ENCODE data around the gene TTLL5.

Gene TTLL5

DNA sequence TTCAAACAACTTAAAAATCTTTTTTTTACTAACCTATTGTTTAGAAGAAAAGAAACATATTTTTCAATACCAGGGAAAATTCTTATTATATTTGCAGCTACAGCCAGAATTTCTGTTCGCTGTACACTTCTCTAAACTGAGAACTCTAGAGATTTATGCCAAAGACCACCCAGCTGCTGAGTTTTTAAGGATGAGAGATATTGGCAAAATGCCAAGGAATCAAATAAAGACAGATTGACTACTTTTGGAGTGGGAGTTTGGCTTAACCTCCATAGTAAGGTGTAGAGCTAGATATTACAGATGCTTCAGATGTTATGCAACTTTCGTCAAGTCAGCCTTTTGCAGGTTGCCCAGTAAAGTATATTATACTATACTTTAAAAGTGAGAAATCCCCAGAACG is 71.8 kb downstream of the TTLL5 start:
- no peak for DNase-seq (ENCODE audit: low spot score)

DNA sequence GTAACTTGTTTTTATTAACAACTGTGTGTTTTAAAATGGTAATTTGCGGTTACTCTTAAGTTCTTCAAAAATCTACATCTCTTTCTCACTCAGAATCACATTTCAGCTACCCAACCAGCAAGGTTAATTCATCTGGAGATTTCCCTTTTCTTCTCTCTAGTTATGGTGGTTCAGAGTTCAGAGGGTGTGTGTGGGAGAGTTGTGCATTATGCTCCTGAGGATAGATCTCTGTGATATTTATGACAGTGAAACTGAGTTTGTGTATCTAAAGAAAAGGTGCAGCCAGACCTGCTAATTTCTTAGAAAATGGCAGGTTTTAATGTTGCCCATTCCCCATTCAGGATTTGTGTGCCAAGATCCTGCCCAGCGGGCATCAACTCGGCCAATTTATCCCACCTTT is 73.8 kb downstream of the TTLL5 start:
- no peak for DNase-seq (ENCODE audit: low spot score)

- no peak for DNase-seq (ENCODE audit: low spot score)
These were observed 75.9 kb downstream of the TTLL5 start for GRCh38 chr14:75736845-75737485.

- no peak for DNase-seq (ENCODE audit: low spot score)
These were observed 77.1 kb downstream of the TTLL5 start for GRCh38 chr14:75738192-75738591.

DNA sequence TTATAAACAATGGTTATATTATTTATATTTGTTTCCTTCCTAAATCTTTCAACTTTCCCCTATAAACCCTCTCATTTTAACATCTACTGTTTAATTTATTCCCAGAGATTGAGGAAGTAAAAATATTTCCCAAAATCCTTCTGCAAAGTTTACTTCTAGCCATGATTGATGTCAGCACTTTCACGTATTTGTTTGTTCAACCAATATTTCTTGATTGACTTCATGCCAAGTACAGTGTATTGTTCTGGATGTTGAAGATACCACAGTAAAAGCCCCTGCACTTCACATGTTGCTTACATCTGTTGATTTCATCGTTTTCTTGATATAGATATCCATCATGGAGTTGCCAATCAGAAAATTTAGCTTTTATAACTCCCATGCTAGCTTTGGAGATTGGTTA is 81.8 kb downstream of the TTLL5 start:
- no peak for DNase-seq (ENCODE audit: low spot score)

- no peak for DNase-seq (ENCODE audit: low spot score)
These were observed 86.9 kb downstream of the TTLL5 start for GRCh38 chr14:75747899-75748298.

GRCh38 chr14:75748336-75748735 is 87.3 kb downstream of the TTLL5 start:
- no peak for DNase-seq (ENCODE audit: low spot score)

- no peak for DNase-seq (ENCODE audit: low spot score)
These were observed 90.2 kb downstream of the TTLL5 start for GRCh38 chr14:75751296-75751695.

- DNase-seq (ENCODE audit: low spot score): no peak
These were observed 91.0 kb downstream of the TTLL5 start for GRCh38 chr14:75752086-75752485.

- no peak for DNase-seq (ENCODE audit: low spot score)
These were observed 92.0 kb downstream of the TTLL5 start for GRCh38 chr14:75752907-75753594.

- no peak for DNase-seq (ENCODE audit: low spot score)
These were observed 92.7 kb downstream of the TTLL5 start for GRCh38 chr14:75753696-75754095.

DNA sequence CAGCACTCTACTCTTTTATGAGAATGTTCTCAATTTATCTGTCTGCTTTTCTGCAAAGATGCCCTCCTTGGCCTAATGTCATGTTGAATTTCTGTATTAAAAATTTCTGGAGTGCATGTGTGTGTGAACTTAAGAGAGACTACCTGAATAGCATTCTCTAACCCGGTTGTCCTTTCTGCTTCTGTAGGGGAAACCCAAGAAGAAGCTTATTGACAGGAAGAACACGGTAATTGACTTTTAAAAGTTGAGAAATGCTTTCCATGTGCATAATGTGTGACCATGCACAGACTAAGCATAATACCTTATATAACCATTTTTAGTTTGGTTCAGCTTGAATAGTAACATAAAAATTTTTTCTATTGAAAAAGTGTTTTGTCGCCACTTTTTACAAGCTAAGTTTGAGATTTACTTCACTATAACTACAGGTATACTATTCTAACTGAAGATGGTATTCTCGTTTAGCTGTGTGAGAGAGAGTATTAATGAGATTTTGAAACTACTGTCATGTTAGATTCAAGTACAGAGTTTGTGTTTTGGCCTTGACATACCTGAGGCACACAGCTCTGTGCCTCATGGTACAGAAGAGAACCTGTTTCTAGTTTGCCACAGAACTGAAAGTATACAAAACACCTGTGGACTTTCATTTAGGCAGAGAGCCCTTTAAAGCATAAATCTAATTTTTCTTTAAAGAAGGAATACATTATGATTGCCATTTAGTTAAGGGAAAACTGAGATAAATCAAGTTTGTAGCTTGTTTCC is 96.8 kb downstream of the TTLL5 start:
- no peak for DNase-seq (ENCODE audit: low spot score)

GRCh38 chr14:75764020-75764419 is 103.0 kb downstream of the TTLL5 start:
- no peak for DNase-seq (ENCODE audit: low spot score)

GRCh38 chr14:75769047-75769685 is 108.1 kb downstream of the TTLL5 start:
- no peak for DNase-seq (ENCODE audit: low spot score)

DNA sequence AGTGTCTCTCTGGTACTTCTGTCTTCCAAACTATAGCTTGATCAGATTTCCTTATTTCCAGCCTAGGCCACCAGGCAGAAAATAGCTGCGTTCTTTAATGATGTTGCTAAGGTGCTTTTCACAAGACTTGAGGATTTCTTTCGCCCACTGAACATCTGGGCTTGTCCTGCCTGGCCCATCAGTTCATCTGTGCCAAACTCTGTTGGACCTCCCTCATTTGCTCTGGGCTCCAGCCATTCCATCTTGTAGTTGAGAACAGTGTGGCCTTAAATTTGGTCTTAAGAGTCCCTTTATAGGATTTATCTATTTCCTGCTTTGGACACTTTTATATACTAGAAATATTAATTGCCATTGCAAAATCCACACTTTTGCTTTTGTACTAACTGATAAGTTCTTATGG is 109.6 kb downstream of the TTLL5 start:
- DNase-seq (ENCODE audit: low spot score): no peak

DNA sequence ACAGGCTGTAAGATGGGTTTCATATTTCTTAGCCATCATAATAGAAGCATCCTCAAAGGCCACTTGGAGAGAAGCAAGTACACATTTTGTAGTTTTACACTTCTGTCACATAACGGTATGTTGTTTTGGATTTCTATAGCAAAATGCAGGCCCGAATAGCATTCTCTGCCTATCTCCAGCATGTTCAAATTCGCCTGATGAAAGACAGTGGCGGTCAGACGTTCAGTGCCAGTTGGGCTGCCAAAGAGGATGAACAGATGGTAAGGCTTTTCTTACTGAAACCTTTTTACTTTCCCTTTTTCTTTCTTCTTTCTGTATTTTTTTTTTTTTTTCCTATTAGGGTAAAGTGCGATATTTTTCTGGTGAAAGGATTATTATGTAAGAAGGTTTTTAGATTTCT is 110.5 kb downstream of the TTLL5 start:
- no peak for DNase-seq (ENCODE audit: low spot score)

DNA sequence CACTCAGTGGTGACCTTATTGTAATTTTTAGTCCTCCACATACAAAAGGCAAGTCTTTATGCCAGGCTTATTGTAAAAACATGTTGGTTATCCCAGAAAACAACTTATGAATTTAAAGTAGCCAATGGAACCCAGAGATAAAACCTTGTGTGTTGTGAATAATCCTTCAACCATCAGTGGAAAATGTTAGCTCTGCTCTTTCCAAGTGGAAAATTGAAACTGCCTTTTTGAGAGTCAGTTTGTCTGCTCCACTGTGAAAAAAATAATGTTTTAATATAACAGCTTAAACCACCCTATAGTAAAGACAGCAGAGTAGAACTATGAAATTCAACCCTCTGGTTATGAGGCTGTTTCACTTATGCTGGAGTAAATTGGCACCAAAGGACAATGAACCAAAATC is 112.0 kb downstream of the TTLL5 start:
- DNase-seq (ENCODE audit: low spot score): no peak

GRCh38 chr14:75781096-75781495 is 120.0 kb downstream of the TTLL5 start:
- DNase-seq (ENCODE audit: low spot score): no peak

DNA sequence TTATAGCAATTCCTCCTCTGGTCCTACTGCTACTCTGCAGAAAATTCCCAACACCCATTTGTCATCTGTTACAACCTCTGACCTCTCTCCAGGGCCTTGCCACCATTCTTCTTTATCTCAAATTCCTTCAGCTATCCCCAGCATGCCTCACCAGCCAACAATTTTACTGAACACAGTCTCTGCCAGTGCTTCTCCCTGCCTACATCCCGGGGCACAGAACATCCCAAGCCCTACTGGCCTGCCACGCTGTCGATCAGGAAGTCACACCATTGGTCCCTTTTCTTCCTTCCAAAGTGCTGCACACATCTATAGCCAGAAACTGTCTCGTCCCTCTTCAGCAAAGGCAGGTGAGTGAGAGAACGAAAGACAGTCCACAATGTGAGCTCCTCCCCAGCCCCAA is 122.1 kb downstream of the TTLL5 start:
- no peak for DNase-seq (ENCODE audit: low spot score)

- no peak for DNase-seq (ENCODE audit: low spot score)
These were observed 122.7 kb downstream of the TTLL5 start for GRCh38 chr14:75783602-75784313.

DNA sequence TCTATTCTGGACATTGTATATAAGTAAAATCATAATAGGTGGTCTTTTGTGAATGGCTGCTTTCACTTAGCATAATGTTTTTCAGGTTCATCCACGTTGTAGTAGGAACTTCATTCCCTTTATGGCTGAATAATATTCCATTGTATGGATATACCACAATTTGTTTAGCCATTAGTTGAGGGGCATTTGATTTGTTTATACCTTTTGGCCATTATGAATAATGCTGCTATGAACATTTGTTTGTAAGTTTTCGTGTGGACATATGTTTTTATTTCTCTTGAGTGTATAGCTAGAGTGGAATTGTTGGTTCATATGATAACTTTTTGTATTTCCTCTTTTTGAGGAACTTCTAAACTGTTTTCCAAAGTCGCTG is 123.3 kb downstream of the TTLL5 start:
- no peak for DNase-seq (ENCODE audit: low spot score)

DNA sequence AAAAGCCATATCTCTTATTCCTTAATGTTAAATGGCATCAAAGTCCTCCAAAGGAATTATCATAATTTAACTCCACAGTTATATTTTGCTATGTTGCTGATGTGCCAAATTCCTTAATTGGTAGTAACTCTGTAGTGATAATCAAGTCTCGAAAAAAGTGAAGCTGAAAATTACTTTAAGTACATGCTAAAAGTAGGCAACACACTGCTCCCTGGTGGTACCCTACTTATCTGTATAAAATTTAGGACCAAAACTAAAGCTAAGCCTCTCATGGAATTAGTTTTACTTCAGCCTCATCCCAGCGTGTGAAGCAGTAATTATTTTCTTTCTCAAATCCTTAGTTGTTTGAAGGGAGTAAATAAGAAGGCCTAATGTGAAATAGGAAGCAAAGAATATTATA is 132.8 kb downstream of the TTLL5 start:
- DNase-seq (ENCODE audit: low spot score): no peak
